ENCODE results near the gene FAM81A.
A peak's percentile ranks its signal among the peaks of the same experiment; 100 is the strongest.
"Not testable (repeated sequence)": the region's sequence is repeated elsewhere in the genome, so short reads cannot be mapped to it uniquely, and the experiment has no call there.

Gene FAM81A

GRCh38 chr15:59432389-59432788, 5.6 kb upstream of the FAM81A start:
- DNase-seq: no peak

GRCh38 chr15:59434481-59434880, 3.5 kb upstream of the FAM81A start:
- DNase-seq: no peak

DNA sequence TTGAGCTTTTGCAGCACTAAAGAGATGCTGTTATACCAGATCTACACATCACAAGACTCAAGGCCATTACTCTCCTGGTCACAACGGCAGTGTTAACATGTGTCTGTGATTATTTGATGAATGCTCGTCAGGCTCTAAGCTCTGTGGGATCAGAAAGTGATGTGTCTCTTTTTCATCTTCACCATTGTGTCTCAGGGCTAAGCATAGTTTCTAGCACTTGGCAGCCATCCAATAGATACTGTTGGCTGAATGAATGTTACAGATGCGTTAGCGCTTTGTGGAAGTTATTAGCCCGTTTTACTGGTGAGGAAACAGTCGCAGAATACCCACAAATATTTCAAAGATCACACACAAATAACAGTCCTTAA, 1.2 kb upstream of the FAM81A start:
- DNase-seq: peak; percentile 40

DNA sequence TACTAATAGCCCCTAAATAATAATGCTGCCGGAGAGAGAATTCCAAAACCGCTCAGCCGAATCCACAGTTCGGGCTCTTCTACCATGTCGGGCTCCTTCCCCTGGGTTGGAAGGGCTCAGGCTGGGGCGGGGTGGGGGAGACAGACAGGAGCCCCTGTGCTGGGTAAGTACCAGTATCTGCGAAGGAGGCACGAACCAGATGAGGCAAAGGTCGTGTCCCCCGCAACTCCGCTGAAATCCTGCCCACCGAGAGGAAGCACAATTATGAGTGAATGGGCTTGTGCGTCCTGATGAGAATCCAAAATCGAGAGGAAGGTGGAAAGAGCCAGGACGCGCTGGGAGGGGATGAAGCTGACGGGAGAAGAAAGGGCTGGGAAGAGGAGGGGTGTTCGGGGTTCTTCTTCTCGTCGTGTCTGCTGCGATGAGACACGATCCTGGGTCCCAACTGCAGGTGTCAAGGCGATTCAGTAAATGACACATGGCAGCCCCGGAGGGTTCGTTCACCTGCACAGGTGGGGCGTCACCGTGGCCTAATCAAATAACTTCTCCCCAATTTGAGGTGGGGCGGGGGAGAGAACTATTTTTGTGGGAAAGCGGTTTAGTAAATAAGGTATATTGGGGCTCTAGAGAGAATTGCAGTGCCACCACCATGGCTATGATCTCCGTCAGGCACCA, 707 bp upstream of the FAM81A start:
- no peak for DNase-seq

GRCh38 chr15:59438625-59439290, 772 bp downstream of the FAM81A start:
- no peak for DNase-seq

- no peak for DNase-seq
These were observed 1.6 kb downstream of the FAM81A start for GRCh38 chr15:59439576-59439975.

GRCh38 chr15:59443341-59444072, 5.5 kb downstream of the FAM81A start:
- no peak for DNase-seq

DNA sequence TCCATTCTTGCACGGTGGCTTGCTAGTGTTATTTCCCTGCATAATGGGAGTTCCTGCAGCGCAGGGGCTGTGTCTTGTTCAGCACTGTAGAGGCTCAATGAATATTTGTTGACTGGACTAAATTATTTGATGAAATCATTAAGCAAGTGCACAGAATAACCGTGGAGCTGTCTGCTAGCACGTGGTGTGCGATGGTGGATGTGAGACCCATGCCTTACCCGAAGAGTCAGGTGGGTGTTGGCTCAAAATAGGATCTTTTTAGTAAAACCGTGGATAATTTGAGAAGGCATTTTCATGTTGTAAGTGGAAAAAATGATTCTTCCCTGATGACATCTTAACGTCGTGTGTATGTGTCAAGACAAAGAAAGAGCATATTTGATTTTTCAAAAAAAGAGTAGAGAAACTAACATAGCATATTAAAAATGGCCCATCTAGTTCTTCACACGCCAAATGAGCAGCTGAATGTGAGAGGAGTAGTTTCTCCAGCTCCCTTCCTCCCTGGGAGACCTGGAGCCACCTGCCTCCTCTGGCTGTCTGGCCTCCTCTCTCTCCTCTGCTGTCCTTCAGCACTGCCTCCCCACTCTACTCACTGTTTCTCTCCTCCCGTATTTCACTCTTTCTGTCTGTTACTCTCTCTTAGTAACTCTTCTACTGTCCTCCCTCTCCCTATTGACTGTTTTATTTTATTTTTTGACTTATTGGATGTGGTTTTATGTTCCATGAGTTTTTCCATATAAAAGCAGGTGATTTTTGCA, 6.3 kb downstream of the FAM81A start:
- DNase-seq: no peak

- DNase-seq: no peak
These were observed 7.1 kb downstream of the FAM81A start for GRCh38 chr15:59444980-59445545.

GRCh38 chr15:59446232-59446957, 8.4 kb downstream of the FAM81A start:
- no peak for DNase-seq

GRCh38 chr15:59447367-59447766, 9.4 kb downstream of the FAM81A start:
- no peak for DNase-seq

GRCh38 chr15:59448871-59449270, 10.9 kb downstream of the FAM81A start:
- no peak for DNase-seq

GRCh38 chr15:59453474-59454215, 15.7 kb downstream of the FAM81A start:
- DNase-seq: no peak

GRCh38 chr15:59456114-59456513, 18.1 kb downstream of the FAM81A start:
- no peak for DNase-seq

DNA sequence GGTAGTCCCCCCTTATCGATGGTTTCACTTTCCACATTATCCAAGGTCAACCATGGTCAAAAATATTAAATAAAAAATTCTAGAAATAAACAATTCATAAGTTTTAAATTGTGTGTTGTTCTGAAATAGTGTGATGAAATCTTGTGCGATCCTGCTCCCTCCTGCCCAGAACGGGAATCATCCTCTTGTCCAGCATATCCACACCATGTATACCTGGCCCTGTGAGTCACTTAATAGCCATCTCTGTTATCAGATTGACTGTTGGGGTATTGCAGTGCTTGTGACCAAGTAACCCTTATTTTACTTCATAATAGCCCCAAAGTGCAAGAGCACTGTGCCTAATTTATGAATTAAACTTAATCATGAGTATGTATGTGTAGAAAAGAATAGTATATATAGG, 19.1 kb downstream of the FAM81A start:
- DNase-seq: no peak

DNA sequence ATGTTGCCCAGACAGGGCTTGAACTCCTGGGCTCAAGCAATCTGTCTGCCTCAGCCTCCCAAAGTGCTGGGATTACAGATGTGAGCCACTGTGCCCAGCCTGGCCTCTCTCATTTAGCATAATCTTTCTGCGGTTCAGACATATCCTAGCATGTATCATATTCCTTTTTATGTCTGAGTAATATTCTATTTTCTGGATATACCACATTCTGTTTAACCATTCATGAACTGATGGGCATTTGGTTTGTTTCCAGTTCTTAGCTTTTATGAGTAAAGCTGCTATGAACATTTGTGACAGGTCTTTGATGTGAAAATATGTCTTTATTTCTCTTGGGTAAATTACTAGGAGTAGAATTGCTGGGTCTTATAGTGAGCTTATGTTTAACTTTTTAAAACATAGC, 23.5 kb downstream of the FAM81A start:
- no peak for DNase-seq

- DNase-seq: no peak
These were observed 35.2 kb downstream of the FAM81A start for GRCh38 chr15:59473226-59473625.

GRCh38 chr15:59475161-59475560, 37.2 kb downstream of the FAM81A start:
- DNase-seq: not testable (repeated sequence)

GRCh38 chr15:59484399-59484798, 46.4 kb downstream of the FAM81A start:
- DNase-seq: no peak

GRCh38 chr15:59485036-59485435, 47.0 kb downstream of the FAM81A start:
- DNase-seq: no peak

GRCh38 chr15:59489485-59489884, 51.5 kb downstream of the FAM81A start:
- DNase-seq: not testable (repeated sequence)

DNA sequence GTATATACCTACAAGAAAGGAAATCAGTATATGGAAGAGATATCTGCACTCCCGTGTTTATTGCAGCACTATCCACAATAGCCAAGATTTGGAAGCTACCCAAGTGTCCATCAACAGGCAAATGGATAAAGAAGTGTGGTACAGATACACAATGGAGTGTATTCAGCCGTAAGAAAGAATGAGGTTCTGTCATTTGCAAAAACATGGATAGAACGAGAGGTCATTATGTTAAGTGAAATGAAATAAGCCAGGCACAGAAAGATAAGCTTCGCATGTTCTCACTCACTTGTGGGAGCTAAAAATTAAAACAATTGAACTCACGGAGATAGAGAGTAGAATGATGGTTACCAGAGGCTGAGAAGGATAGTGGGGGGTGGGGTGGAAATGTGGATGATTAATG, 53.1 kb downstream of the FAM81A start:
- DNase-seq: no peak

All from NCI-H82 (cell line).